Skeletal muscle tissue (tissue), 4 donors: ENCODE results near the gene FAM124A. TPM values are rescaled to one million over a fixed set of nuclear protein-coding genes. Genes with fewer than 3 reads are reported as not detected.

Source experiments
- H3K27ac ChIP-seq: one replicate; pipeline ENCODE4 v1.7.0; 2013; ENCODE audit warnings: mild to moderate bottlenecking, low read depth, low read length, inconsistent platforms
- H3K27me3 ChIP-seq, 3 donors: one replicate each; pipeline ENCODE4 v1.7.0; 2013; ENCODE audit warnings: low read length in 3 of 3; ENCODE audit not compliant: control insufficient read depth in 3 of 3, insufficient read depth in 3 of 3
- H3K36me3 ChIP-seq, 3 donors: one replicate each; pipeline ENCODE4 v1.7.0; 2013; ENCODE audit warnings: low read length in 3 of 3; ENCODE audit not compliant: control insufficient read depth in 3 of 3, insufficient read depth in 3 of 3
- H3K4me1 ChIP-seq, 3 donors: one replicate each; pipeline ENCODE4 v1.7.0; 2013; ENCODE audit warnings: low read length in 3 of 3, mild to moderate bottlenecking in 3 of 3; ENCODE audit not compliant: control insufficient read depth in 3 of 3, insufficient read depth in 3 of 3
- H3K4me3 ChIP-seq, 3 donors: one replicate each; pipeline ENCODE4 v1.7.0; 2013; ENCODE audit warnings: low read length in 3 of 3
- H3K9ac ChIP-seq, 3 donors: one replicate each; pipeline ENCODE4 v1.7.0; 2013; ENCODE audit warnings: low read length in 3 of 3, mild to moderate bottlenecking in 3 of 3, moderate library complexity in 2 of 3, low read depth in 1 of 3
- H3K9me3 ChIP-seq, 3 donors: one replicate each; pipeline ENCODE4 v1.7.0; 2013; ENCODE audit warnings: low read length in 3 of 3; ENCODE audit not compliant: control insufficient read depth in 3 of 3
- total RNA-seq: library from RNA; depleted of rRNA; stranded (reverse); fragments of >200 nt; gene quantifications from one replicate; pipeline ENCODE4 v1.2.3, GENCODE V29; 2014
- donor health status: Osteomylitis.

FAM124A gene, protein sequence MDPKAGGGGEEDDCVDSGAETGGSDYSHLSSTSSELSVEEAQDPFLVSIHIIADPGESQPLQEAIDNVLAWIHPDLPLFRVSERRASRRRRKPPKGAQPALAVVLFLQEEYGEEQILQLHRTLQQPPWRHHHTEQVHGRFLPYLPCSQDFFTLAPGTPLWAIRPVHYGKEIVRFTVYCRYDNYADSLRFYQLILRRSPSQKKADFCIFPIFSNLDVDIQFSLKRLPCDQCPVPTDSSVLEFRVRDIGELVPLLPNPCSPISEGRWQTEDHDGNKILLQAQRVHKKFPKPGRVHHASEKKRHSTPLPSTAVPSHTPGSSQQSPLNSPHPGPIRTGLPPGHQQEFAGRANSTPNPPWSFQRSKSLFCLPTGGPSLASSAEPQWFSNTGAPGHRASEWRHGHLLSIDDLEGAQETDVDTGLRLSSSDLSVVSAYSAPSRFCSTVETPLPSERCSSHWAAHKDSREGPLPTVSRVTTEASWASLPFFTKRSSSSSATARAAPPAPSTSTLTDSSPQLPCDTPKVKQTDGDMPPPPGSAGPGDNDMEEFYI
- 0.52 TPM for total RNA-seq

- H3K27ac ChIP-seq: peak within 1 kb of the TSS; percentile 12
These were observed at the start of gene FAM124A for GRCh38 chr13:51222037-51222685. Gene FAM124A (plus strand): TSS chr13:51222398. CDS start chr13:51222502, 104 bp downstream.

GRCh38 chr13:51175021-51175420, 47.2 kb upstream of the FAM124A start:
- Histone ChIP-seq H3K9me3 (no peaks in the 10 kb centered on the region), H3K36me3 (no peaks in the 10 kb centered on the region), H3K9ac (no peak overlapping the region), H3K27me3 (no peaks in the 10 kb centered on the region), H3K4me1 (no peaks in the 10 kb centered on the region), H3K27ac (no peak overlapping the region), H3K4me3 (no peak overlapping the region)

More at GRCh38 chr13:51222037-51222685, at the start of gene FAM124A:
- Histone ChIP-seq H3K4me3 (peak within 1 kb of the TSS; percentile 76 to 85 (median 84)), H3K9me3 (no peaks in the 10 kb centered on the region), H3K9ac (peak within 1 kb of the TSS; percentile 40 to 74 (median 51)), H3K4me1 (peaks cover 11 to 12% (median 12%) of the 10 kb centered on the region in 3 donors), H3K36me3 (no peaks in the 10 kb centered on the region), H3K27me3 (peaks cover 0 to 6% (median 3%) of the 10 kb centered on the region in 3 donors)

- no peak overlapping the region for H3K9ac ChIP-seq
- no peak overlapping the region for H3K4me3 ChIP-seq
- no peaks in the 10 kb centered on the region for H3K9me3 ChIP-seq
- no peaks in the 10 kb centered on the region for H3K4me1 ChIP-seq
- H3K36me3 ChIP-seq: no peaks in the 10 kb centered on the region
- H3K27ac ChIP-seq: no peak overlapping the region
- H3K27me3 ChIP-seq: no peaks in the 10 kb centered on the region
These were observed 46.6 kb upstream of the FAM124A start for GRCh38 chr13:51175639-51176038.

DNA sequence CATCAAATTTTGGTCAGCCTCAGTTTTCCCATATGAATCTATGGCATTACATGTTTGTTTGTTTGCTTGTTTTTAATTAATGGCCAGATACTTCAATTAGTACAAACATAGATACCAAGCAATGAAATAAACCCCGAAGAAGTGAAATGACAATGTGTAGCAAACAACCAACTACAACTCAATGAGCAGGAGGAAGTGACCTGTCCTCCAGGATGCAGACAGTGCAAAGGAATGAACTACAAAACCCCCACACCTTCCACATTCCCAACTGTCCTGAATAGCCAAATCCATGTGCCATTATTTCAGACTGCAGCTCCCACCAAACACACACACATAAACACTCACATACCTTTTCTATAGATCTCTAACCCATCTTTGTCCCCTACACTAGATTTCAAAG, 45.0 kb upstream of the FAM124A start:
- Histone ChIP-seq H3K9me3 (no peaks in the 10 kb centered on the region), H3K9ac (no peak overlapping the region), H3K27me3 (peaks cover 0 to 4% (median 0%) of the 10 kb centered on the region in 3 donors), H3K36me3 (no peaks in the 10 kb centered on the region), H3K27ac (no peak overlapping the region), H3K4me1 (no peaks in the 10 kb centered on the region), H3K4me3 (no peak overlapping the region)

DNA sequence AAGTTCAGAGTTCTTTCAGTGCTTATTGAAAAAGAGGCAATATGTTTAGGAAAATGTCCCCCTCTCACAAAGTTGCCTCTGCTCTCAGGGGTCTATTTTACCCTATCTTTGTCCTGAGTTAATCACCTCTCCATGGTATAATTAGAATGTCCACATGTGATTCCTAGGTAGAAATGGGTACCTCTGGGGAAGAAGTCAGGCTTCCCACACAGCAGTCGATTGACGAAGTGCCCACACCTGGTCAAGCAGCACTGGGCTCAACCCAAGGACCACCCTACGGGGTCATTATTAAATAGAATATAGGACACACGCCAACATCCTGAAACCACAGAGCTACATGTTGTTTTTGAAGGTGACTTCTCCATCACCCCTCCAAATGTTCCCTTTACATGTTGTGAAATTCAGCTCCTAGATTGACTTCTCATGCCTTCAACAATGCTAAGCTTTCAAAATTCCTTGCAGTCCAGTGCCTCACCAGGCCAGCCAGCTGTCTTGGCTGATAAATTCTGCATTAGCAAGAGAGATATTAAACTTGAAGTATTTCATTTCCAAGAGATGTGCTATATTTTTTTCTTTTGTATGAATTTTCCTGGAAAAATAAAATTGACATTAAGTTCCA, 43.6 kb upstream of the FAM124A start:
- no peak overlapping the region for H3K9ac ChIP-seq
- H3K36me3 ChIP-seq: no peaks in the 10 kb centered on the region
- no peak overlapping the region for H3K4me3 ChIP-seq
- no peaks in the 10 kb centered on the region for H3K4me1 ChIP-seq
- H3K27me3 ChIP-seq: peaks cover 0 to 5% (median 0%) of the 10 kb centered on the region in 3 donors
- H3K9me3 ChIP-seq: no peaks in the 10 kb centered on the region
- no peak overlapping the region for H3K27ac ChIP-seq

- Histone ChIP-seq H3K9me3 (no peaks in the 10 kb centered on the region), H3K27me3 (peaks cover 0 to 5% (median 0%) of the 10 kb centered on the region in 3 donors), H3K36me3 (no peaks in the 10 kb centered on the region), H3K4me3 (no peak overlapping the region), H3K9ac (no peak overlapping the region), H3K4me1 (no peaks in the 10 kb centered on the region), H3K27ac (no peak overlapping the region)
These were observed 42.7 kb upstream of the FAM124A start for GRCh38 chr13:51179432-51179971.

- Histone ChIP-seq H3K9ac (no peak overlapping the region), H3K36me3 (no peaks in the 10 kb centered on the region), H3K4me1 (no peaks in the 10 kb centered on the region), H3K9me3 (no peaks in the 10 kb centered on the region), H3K4me3 (no peak overlapping the region), H3K27me3 (peaks cover 0 to 5% (median 0%) of the 10 kb centered on the region in 3 donors), H3K27ac (no peak overlapping the region)
These were observed 41.2 kb upstream of the FAM124A start for GRCh38 chr13:51180853-51181511.

DNA sequence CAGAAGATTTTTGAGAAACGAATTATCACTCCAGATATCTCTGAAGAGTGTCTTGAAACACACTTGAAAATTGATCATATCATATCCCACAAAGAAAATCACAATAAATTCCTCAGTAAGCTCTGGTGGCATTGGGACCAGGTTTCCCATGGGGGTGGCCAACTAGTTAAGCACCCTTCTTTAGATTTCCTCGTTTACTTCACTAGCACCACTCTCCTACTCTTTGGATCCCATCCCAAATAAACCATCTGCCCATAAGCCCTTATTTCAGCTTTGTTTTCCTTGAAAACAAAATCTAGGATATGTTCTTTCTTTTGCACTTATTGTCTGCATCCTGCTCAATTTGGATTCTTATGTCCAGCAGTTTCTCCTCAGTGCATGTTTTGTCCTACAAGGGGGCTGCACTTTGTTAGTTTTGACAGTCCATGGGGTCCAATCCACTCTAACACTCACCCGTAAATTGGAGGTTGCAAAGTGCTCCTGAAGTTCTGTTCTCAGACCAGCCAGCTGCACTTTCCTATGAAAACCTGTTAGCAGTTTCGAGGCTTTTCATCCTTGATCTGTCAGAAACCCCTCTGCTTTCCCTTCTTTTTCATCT, 40.3 kb upstream of the FAM124A start:
- Histone ChIP-seq H3K36me3 (no peaks in the 10 kb centered on the region), H3K9ac (no peak overlapping the region), H3K9me3 (no peaks in the 10 kb centered on the region), H3K4me1 (no peaks in the 10 kb centered on the region), H3K4me3 (no peak overlapping the region), H3K27ac (no peak overlapping the region), H3K27me3 (peaks cover 0 to 5% (median 0%) of the 10 kb centered on the region in 3 donors)

- no peaks in the 10 kb centered on the region for H3K4me1 ChIP-seq
- H3K9ac ChIP-seq: no peak overlapping the region
- no peak overlapping the region for H3K27ac ChIP-seq
- no peak overlapping the region for H3K4me3 ChIP-seq
- no peaks in the 10 kb centered on the region for H3K9me3 ChIP-seq
- H3K27me3 ChIP-seq: no peaks in the 10 kb centered on the region
- no peaks in the 10 kb centered on the region for H3K36me3 ChIP-seq
These were observed 30.5 kb upstream of the FAM124A start for GRCh38 chr13:51191743-51192142.
